Panc1 (cell line): ENCODE results near the gene GAL.

ENCODE experiments used
- POLR2AphosphoS5 ChIP-seq: IDR thresholded peaks from 2 replicates; pipeline ENCODE4 v1.6.1; 2012; ENCODE audit warnings: mild to moderate bottlenecking, low read depth, low read length, moderate library complexity
- REST ChIP-seq, 2 experiments: IDR thresholded peaks; 2 replicates each; pipeline ENCODE4 v1.6.1; 2011 to 2012; ENCODE audit warnings: low read depth in 2 of 2, control low read depth in 1 of 2, low read length in 1 of 2, mild to moderate bottlenecking in 1 of 2, moderate library complexity in 1 of 2; ENCODE audit not compliant: insufficient read depth in 1 of 2
- TF ChIP-seq, protein P1 (sequence below): fragments of 450-650 bp; IDR thresholded peaks from 2 replicates; pipeline ENCODE4 v1.5.1; 2017; ENCODE audit warnings: mild to moderate bottlenecking

DNA sequence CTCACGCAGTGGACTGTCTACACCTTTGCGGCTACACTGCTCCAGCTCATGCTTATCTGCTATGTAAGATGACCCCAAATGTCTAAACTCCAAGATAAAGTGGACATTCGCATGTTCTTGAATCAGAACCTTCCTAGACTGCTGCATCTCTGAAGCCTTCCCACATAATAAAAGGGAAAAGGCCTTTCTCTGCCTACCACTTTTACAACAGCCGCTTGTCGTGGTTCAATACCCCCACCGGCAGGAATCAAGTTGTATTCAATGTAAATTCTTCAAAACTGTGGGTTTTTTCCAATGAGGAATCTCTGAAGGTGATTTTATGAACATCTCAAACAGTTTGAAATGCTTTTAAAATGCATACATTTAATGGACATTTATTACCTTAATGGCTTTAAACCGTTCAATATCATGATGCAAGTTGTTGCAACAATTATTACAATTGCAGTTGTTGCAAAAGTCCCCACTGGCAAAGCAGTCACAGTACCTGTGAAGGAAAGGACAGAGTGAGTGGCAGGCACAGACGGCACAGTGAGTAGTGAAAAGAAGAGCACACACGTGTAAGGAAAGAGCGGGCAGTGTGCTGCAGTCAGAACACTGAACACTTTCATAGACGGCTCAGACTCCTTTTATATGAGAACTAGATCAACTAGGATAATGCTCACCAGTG, 31.2 kb downstream of the GAL start:
- TF ChIP-seq, protein P1, sequence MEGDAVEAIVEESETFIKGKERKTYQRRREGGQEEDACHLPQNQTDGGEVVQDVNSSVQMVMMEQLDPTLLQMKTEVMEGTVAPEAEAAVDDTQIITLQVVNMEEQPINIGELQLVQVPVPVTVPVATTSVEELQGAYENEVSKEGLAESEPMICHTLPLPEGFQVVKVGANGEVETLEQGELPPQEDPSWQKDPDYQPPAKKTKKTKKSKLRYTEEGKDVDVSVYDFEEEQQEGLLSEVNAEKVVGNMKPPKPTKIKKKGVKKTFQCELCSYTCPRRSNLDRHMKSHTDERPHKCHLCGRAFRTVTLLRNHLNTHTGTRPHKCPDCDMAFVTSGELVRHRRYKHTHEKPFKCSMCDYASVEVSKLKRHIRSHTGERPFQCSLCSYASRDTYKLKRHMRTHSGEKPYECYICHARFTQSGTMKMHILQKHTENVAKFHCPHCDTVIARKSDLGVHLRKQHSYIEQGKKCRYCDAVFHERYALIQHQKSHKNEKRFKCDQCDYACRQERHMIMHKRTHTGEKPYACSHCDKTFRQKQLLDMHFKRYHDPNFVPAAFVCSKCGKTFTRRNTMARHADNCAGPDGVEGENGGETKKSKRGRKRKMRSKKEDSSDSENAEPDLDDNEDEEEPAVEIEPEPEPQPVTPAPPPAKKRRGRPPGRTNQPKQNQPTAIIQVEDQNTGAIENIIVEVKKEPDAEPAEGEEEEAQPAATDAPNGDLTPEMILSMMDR = no peak
- no peak for TF ChIP-seq POLR2AphosphoS5
- TF ChIP-seq REST (IDR thresholded peaks at IDR 0.05; ENCODE audit: insufficient read depth in 1 of 2, low read depth in 2 of 2, low read length in 1 of 2) = no peak
